NCI-H146 (cell line): ENCODE data around the gene PPDPF.
"Not testable (repeated sequence)": the region's sequence is repeated elsewhere in the genome, so short reads cannot be mapped to it uniquely, and the experiment has no call there.

Source experiments
- DNase-seq: peaks from one replicate; lab custom pipeline; 2025; lab: John Stamatoyannopoulos, UW

Gene PPDPF

DNA sequence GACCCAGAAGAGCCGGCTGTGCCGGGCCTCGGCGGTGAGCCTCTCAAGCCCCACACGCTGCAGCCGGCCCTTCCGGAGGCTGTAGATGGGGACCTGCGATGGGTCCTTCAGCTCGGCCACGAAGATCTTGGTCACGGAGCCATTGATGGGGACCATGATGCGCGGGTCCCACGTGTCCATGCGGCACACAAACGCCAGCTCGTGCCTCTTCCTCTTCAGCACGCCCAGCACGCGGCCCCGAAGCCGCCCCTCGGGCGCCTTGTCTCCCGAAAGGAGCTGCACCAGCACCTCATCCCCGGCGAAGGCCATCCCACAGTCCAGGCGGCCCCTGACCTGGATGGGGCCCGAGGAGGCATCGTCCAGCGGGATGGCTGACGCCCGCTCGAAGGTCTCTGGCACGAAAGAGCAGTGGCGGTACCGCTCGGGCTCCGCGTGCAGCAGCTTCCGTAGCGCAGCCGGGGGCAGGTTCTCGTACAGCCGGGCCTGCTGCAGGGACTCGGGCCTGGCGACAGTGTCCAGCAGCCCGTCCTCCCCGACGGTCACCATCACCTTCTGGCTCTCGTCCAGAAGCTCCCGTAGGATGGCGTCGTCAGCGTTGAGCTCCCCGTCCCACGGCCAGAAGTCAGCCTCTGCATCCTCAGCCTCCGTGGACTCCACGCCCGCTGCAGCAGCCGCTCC is 44.6 kb downstream of the PPDPF start:
- DNase-seq: no peak

DNA sequence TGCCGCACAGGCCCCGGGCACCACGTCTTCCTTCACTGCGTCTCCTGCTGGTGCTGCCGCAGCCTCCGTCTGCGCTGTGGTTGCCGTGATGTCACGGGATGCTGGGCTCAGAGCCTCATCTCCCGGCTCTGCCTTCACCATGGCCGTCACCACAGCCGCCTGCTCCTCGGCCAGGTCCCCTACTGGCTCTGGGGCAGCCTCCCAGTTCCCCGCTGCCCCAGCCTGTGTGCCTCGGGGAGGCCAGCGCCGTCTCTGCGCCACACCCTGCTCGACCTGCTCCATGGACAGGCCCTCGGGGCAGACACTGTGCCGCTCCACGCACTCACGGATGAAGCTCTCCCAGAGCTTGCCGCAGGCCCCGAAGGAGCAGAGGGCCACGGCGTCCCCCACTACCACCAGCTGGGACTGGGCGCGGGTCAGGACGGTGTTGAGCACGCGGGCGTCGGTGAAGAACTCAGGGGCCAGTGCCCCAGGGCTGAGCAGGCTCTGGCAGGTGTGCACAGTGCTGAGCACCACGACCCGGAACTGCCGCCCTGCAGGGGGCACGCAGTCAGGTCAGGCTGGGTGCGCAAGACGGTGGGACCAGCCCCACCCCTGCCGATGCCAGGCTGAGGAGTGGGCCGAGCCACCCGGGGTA is 45.3 kb downstream of the PPDPF start:
- peak; percentile 25 for DNase-seq

DNA sequence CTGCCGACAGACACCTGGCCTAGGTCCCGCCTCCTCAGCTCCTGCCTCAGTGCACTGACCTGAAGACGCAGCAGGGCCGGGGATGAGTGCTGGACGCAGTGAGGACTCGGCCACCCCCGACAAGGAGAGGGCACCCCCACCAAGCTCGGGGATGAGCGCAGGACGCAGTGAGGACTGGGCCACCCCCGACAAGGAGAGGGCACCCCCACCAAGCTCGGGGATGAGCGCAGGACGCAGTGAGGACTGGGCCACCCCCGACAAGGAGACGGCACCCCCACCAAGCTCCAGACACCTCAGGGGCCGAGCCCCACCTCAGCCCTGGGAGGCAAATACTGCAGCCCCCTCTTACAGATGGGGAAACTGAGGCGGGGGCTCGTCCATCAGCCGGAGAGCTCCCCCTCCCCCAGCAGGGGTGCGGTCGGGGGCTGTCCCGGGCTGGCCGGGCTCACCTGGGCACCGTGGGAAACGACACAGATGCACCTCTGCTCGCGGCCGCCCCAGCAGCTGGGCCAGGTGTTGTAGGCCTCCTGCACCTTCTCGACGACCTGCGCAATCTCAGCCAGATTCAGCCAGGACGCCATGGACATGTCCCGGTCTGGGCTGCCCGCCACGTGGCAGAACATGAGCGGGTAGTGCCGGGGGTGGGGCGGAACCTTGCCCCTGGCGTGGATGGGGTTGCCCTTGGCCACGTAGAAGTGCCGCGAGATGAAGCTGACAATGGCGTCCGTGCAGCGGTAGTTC is 46.0 kb downstream of the PPDPF start:
- no peak for DNase-seq

DNA sequence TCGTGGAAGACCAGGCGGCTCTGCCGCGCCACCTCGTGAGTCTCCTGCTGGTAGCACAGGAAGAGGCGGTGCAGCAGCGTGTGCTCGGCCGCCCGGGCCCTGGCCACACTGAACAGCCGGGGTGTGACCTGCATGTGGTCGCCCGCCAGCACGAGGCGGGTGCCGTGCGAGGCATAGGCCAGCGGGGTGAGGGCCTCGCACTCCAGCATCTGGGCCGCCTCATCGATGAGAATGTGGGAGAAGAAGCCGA is 46.5 kb downstream of the PPDPF start:
- DNase-seq: no peak

DNA sequence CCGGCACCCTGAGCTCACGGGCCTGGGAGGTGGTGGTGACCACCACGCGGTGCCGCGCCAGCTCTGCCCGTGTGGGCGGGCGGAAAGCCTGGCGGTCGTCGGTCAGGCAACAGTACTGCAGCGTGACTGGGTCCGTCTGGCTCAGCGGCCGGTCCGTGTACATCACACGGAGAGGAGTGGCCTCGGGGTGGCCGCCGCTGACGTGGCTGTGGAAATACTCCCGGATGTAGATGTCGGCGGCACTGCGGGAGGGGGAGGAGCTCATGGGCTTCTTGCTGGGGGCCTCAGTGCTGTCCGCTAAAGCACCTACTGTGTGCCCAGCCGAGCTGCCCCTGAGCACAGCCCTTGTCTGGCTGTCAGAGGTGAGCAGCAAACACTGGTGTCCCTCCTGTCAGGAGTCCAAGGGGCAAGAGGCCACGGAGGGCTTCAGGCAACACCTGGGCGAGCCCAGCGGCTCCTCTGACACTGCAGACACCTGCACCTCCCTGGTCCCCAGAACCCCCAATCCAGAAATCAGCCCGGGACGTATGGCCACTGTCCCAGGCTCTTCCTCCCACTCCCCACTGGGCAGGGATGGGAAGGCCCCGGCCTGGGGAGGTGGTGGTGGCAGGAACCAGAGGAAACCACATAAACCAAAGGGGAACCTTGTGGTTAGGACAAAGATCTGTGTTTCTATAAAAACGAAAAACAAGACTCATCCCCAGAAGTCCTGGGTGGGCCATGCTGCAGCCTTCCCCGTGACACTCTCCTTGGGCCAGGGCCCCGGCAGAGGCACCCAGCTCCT is 47.0 kb downstream of the PPDPF start:
- DNase-seq: no peak

DNA sequence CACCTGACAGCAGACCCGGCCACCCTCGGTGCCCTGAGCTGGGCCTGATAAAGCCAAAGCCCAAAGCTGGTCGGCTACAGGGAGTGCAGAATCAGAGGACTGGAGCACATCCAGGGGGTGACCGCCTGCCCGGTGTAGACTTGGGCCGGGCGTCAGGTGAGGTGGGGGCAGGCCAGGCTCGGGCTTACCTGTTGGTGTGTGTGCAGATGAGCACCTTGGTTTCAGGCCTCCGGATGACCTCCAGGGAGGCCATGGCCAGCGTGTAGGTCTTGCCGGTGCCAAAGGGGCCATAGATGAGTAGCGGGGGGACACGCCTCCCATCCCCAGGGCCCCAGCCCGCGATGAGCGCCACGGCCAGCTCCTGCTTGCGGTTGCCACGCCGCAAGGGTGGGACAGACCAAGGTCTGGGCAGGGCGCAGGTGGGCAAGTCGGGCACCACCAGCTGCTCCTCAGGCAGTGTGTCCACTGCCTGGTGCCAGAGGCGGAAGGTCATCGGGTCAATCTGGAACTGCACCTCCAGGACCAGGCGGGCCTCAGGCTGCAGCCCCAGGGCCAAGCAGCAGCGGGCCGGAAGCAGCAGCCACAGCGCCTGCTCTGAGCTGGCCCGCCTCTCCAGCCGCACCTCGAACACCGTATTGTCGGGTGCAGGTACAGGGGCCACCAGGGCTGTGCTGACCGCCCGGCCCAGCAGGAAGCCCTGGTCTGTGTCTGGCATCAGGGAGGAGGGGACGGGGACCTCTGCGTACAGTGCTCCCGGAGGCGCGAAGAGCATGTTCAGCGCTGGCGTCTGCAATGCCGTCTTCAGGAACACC is 47.8 kb downstream of the PPDPF start:
- DNase-seq: no peak

DNA sequence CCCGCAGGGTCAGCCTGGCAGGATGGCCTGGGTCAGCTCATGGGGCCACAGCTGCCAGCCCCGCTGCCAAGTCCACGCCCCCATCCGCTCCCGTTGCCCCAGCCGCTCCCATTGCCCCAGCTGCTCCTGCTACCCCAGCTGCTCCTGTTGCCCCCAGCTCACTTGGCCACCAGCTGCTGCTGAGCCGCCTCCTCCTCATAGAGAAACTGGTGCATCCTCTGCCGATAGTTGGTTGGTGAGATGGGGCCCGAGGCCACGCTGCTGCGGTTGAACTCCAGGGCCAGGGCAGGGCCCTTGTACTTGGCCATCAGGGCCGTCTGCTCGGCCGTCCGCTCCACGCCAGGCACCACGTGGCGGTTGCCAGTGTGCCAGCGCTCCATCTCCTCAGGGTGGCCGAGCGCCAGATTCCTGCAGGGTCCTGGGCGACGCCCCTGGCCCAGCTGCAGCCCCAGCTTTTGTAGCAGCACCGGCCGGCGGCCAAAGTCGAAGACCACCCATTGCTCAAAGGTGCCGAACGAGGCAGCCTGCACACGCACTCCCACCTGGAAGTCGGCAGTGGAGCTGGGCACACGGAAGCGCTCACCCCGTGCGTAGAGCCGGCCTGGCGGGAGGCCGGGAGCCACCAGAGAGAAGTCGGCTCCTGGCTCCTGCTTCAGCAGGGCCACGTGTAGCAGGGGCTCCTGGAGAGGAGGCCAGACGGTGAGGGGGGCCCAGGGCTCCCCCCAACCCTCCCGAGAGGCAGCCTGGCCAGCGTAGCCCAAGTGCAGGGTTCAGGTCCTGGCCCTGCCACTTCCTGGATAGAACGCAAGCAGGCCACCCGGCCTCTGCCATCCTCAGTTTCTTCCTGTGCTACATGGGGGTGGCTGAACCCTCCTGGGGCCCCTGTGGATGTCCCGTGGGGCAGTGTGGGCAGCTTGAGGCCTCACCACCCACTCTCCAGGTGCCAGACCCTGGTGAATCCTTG is 48.7 kb downstream of the PPDPF start:
- peak; percentile 38 for DNase-seq

DNA sequence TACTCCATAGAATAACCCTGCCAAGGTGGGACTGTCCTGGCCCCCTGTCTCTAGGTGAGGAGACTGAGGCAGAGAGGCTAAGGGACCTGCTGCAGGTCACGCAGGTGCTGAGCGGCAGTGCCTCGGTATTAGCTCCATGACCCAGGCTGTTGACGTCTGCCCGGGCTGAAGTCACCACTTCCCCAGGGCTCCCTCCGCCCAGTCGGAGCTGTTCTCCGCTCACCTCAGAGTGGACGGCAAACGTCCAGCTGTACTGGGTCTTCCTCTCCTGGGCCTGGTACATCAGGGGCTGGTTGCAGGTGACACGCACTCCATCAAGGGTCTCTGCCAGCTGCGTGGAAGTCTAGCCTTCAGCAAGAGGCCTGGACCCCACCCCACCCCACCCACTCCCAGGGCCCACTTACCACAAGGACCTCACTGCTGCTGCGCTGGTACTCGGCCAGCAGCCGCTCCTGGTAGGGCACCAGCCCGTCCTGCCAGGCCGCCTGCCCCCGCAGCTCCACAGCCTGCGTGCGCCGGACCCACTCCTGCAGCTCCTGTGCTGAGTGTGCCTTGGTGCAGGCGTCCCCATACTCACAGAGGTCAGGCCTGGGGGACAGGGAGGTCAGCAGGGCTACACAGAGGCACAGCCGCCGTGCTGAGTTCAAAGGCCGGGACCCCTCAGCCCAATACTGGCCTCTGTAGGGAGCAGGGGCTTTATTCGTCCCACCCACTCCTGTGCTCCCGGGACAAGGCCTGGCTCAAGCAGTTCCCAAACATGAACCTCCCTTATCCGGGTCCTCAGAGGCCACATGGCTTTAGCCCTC is 49.9 kb downstream of the PPDPF start:
- no peak for DNase-seq

DNA sequence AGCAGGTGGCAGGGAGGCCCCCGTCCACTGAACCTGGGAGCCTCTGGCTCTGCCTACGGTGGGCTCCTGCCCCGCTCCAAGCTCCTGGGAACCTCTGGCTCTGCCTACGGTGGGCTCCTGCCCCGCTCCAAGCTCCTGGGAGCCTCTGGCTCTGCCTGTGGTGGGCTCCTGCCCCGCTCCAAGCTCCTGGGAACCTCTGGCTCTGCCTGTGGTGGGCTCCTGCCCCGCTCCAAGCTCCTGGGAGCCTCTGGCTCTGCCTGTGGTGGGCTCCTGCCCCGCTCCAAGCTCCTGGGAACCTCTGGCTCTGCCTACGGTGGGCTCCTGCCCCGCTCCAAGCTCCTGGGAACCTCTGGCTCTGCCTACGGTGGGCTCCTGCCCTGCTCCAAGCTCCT is 50.5 kb downstream of the PPDPF start:
- DNase-seq: not testable (repeated sequence)
